GM12878 (cell line): Measurements from ENCODE around the gene TMPRSS9. TPM values are rescaled to one million over a fixed set of nuclear protein-coding genes. Genes with fewer than 3 reads are reported as not detected.

Experiments
- ATAC-seq: fragments of 200-7000 bp; cut with Tn5 transposase; 3 replicates; pipeline ENCODE4 v1.9.1; 2020; ENCODE audit warnings: mild to moderate bottlenecking, moderate library complexity
- BruUV-seq: library from RNA; stranded (reverse); fragments of 400-500 nt; replicated peaks from 2 replicates; lab custom pipeline; 2021; lab: Mats Ljungman, UMichigan
- CTCF ChIA-PET: fragments of 300-600 bp; sonication (Branson Sonifier 250); formaldehyde crosslinking; extraction: SDS; loops from one replicate; lab custom pipeline; 2021; ENCODE audit warnings: inconsistent platforms; lab: Yijun Ruan, JAX
- POLR2A ChIA-PET: fragments of 350-600 bp; formaldehyde crosslinking; extraction: SDS; loops from one replicate; lab custom pipeline; 2021; ENCODE audit warnings: inconsistent platforms; lab: Charles Lee
- RAD21 ChIA-PET: fragments of 300-600 bp; sonication (Branson Sonifier 250); formaldehyde crosslinking; loops from one replicate; lab custom pipeline; 2023; ENCODE audit warnings: antibody characterized with exemption; ENCODE audit not compliant: unreplicated experiment; lab: Charles Lee
- SMC1A ChIA-PET: fragments of 300-600 bp; sonication (Branson Sonifier 250); formaldehyde crosslinking; loops from one replicate; lab custom pipeline; 2023; ENCODE audit not compliant: unreplicated experiment, uncharacterized antibody; lab: Charles Lee
- DNase-seq: peaks from one replicate; pipeline ENCODE4 v3.0.0-alpha.2; 2011; ENCODE audit warnings: low read depth, low spot score
- FAIRE-seq: peaks from 3 replicates; lab custom pipeline; 2011; peaks lifted over from hg19 to GRCh38; lab: Jason Lieb, UNC
- H2AFZ ChIP-seq: 2 replicates; pipeline ENCODE4 v1.6.0; 2011; ENCODE audit warnings: low read depth, low read length, control low read depth; ENCODE audit not compliant: control insufficient read depth
- H3K27ac ChIP-seq: 2 replicates; pipeline ENCODE4 v1.5.1; 2011; ENCODE audit warnings: control low read depth; ENCODE audit not compliant: control insufficient read depth, insufficient read depth
- H3K27me3 ChIP-seq, 2 experiments: replicated peaks in 1 of 2; 2 replicates each; pipeline versions ENCODE4 v1.6.0 to v1.6.1; 2011; ENCODE audit warnings: low read length in 1 of 2; ENCODE audit not compliant: control insufficient read depth in 2 of 2, insufficient read depth in 2 of 2
- H3K36me3 ChIP-seq, 2 experiments: 2 replicates each; pipeline ENCODE4 v1.5.1; 2011; ENCODE audit warnings: low read length in 1 of 2; ENCODE audit not compliant: control insufficient read depth in 2 of 2, insufficient read depth in 2 of 2
- H3K4me1 ChIP-seq: 2 replicates; pipeline ENCODE4 v1.6.1; 2011; ENCODE audit warnings: mild to moderate bottlenecking, low read length, moderate library complexity, mixed read lengths; ENCODE audit not compliant: control insufficient read depth, insufficient read depth
- H3K4me2 ChIP-seq: 2 replicates; pipeline ENCODE4 v1.6.0; 2011; ENCODE audit warnings: control low read depth; ENCODE audit not compliant: control insufficient read depth, insufficient read depth
- H3K4me3 ChIP-seq: fragments of 200-600 bp; sonication (generic); 2 replicates; pipeline ENCODE4 v1.5.1; 2016
- H3K79me2 ChIP-seq: 2 replicates; pipeline ENCODE4 v1.6.0; 2011; ENCODE audit warnings: low read length; ENCODE audit not compliant: control insufficient read depth, insufficient read depth
- H3K9ac ChIP-seq: 2 replicates; pipeline ENCODE4 v1.8.0; 2011; ENCODE audit warnings: low read length, control low read depth, mixed read lengths; ENCODE audit not compliant: control insufficient read depth, insufficient read depth
- H3K9me3 ChIP-seq: replicated peaks from 3 replicates; pipeline ENCODE4 v1.5.1; 2011; ENCODE audit warnings: mild to moderate bottlenecking, low read length; ENCODE audit not compliant: control insufficient read depth, insufficient read depth
- H4K20me1 ChIP-seq: 2 replicates; pipeline ENCODE4 v1.6.0; 2011; ENCODE audit not compliant: control insufficient read depth, insufficient read depth
- BCL3 ChIP-seq: IDR thresholded peaks from 2 replicates; pipeline ENCODE4 v1.6.1; 2011; ENCODE audit warnings: borderline replicate concordance, low read depth, mild to moderate bottlenecking, moderate library complexity, low read length; ENCODE audit not compliant: insufficient read depth, poor library complexity, severe bottlenecking
- BMI1 ChIP-seq: fragments of 450-650 bp; IDR thresholded peaks from 2 replicates; pipeline ENCODE4 v1.6.1; 2016; ENCODE audit warnings: mild to moderate bottlenecking, moderate library complexity, borderline replicate concordance
- CHD2 ChIP-seq: IDR thresholded peaks from 2 replicates; pipeline ENCODE4 v1.6.1; 2011; ENCODE audit warnings: low read depth, low read length, improper control_type of control experiment, borderline replicate concordance
- EED ChIP-seq: sonication (generic); IDR thresholded peaks from 2 replicates; pipeline ENCODE4 v1.6.1; 2016; ENCODE audit warnings: antibody characterized with exemption, low read depth
- MEF2B ChIP-seq: fragments of 450-650 bp; IDR thresholded peaks from 2 replicates; pipeline ENCODE4 v1.6.1; 2018; ENCODE audit warnings: mild to moderate bottlenecking, moderate library complexity; ENCODE audit not compliant: partially characterized antibody, poor library complexity, severe bottlenecking
- POLR2A ChIP-seq: IDR thresholded peaks from 2 replicates; pipeline ENCODE4 v1.6.1; 2011; ENCODE audit warnings: low read depth, mild to moderate bottlenecking, low read length
- RAD21 ChIP-seq: IDR thresholded peaks from 2 replicates; pipeline ENCODE4 v1.6.1; 2011; ENCODE audit warnings: mild to moderate bottlenecking, low read depth, low read length, moderate library complexity; ENCODE audit not compliant: insufficient read depth
- SMC3 ChIP-seq: IDR thresholded peaks from 2 replicates; pipeline ENCODE4 v1.6.1; 2011; ENCODE audit warnings: low read length, improper control_type of control experiment, borderline replicate concordance
- SUPT20H ChIP-seq: IDR thresholded peaks from 2 replicates; pipeline ENCODE4 v1.6.1; 2011; ENCODE audit warnings: low read depth, mild to moderate bottlenecking, low read length, moderate library complexity, borderline replicate concordance; ENCODE audit not compliant: control insufficient read depth
- ZNF24 ChIP-seq: fragments of 450-650 bp; IDR thresholded peaks from 2 replicates; pipeline ENCODE4 v1.6.1; 2017; ENCODE audit warnings: antibody characterized with exemption, mild to moderate bottlenecking
- ZNF384 ChIP-seq: IDR thresholded peaks from 2 replicates; pipeline ENCODE4 v1.6.1; 2012; ENCODE audit warnings: low read depth, mild to moderate bottlenecking, low read length, improper control_type of control experiment, borderline replicate concordance
- ZZZ3 ChIP-seq: IDR thresholded peaks from 2 replicates; pipeline ENCODE4 v1.6.1; 2011; ENCODE audit warnings: low read depth; ENCODE audit not compliant: control insufficient read depth, insufficient read length
- WGBS: methylation state at CpG from one replicate; pipeline ENCODE4 v1.1.6; 2016; ENCODE audit warnings: low lambda C conversion rate; ENCODE audit not compliant: insufficient replicate concordance, insufficient coverage; ENCODE audit errors: missing lambda C conversion rate; 5-methylcytosine and 5-hydroxymethylcytosine counted together
- in situ Hi-C: fragments of 300-500 bp; cut with MboI; formaldehyde crosslinking; loops from 9 replicates; pipeline ENCODE4 v1.14.3; 2018; ENCODE audit warnings: mixed read lengths
- intact Hi-C: fragments of 100-400 bp; cut with micrococcal nuclease; formaldehyde crosslinking; loops from one replicate; pipeline ENCODE4 v1.14.2; 2022; ENCODE audit not compliant: unreplicated experiment
- polyA plus RNA-seq, 11 experiments: library from polyadenylated mRNA; depleted of rRNA in 4 of 11; unstranded in 6 of 11; stranded (reverse) in 5 of 11; fragments of >200 nt; fragmentation: Nextera tagmentation in 4 of 11; fragmentation: Illumina TruSeq in 1 of 11; extraction: Ambion mirVana in 4 of 11; extraction: Trizol in 1 of 11; gene quantifications; 1 replicate in 1 of 11; 2 replicates in 10 of 11; pipeline versions ENCODE4 v1.2.1 to v1.2.3, GENCODE V29; 2011 to 2016; ENCODE audit warnings: inconsistent platforms in 2 of 11, missing spikeins in 2 of 11, low read depth in 1 of 11
- total RNA-seq, 4 experiments: library from RNA; depleted of rRNA in 3 of 4; stranded (reverse); fragments of >200 nt in 3 of 4; fragmentation: Illumina TruSeq in 1 of 4; extraction: Trizol in 1 of 4; gene quantifications; 2 replicates each; pipeline versions ENCODE4 v1.2.1 to v1.2.3, GENCODE V29; 2013 to 2021
- TF ChIP-seq, protein P1 (sequence below): fragments of 450-650 bp; IDR thresholded peaks from 2 replicates; pipeline ENCODE4 v1.6.1; 2017; ENCODE audit warnings: low read depth, mild to moderate bottlenecking, moderate library complexity

The TMPRSS9 gene
- total and polyA plus RNA-seq, 10 of the 15 experiments (the other 5 are each of a cell fraction or from before 2014, with no cell fraction given), result 0.24 TPM; not detected in 9

DNA sequence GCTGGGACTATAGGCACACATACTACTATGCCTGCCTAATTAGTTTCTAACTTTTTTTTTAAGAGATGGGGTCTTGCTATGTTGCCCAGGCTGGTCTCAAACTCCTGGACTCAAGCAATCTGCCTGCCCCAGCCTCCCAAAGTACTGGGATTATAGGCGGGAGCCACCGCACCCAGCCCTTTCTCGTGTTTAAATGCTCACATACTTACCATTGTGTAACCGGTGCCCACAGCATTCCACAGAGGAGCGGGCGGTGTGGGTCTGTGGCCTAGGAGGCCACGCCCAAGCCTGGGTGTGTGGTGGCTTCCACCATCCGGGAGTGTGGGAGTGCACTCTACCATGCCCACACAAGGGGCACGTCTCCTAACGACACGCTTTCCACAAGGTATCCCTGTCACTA lies 89.0 kb downstream of the TMPRSS9 start:
- in situ Hi-C loops, result no loop called here
- ChIA-PET POLR2A (interaction anchor here (1.0 kb wide), 1 partner anchor 10 kb away, joined by 6 read pairs; no protein-coding TSS in a partner anchor), SMC1A (no interaction called here), RAD21 (no interaction called here), CTCF (no interaction called here)
- FAIRE-seq, result no peak
- TF ChIP-seq ZZZ3 (no peak), MEF2B (no peak), SUPT20H (no peak), ZNF24 (no peak), ZNF384 (no peak), BMI1 (no peak), POLR2A (no peak), BCL3 (no peak), CHD2 (no peak), EED (no peak), RAD21 (no peak), SMC3 (no peak)
- TF ChIP-seq, protein P1, sequence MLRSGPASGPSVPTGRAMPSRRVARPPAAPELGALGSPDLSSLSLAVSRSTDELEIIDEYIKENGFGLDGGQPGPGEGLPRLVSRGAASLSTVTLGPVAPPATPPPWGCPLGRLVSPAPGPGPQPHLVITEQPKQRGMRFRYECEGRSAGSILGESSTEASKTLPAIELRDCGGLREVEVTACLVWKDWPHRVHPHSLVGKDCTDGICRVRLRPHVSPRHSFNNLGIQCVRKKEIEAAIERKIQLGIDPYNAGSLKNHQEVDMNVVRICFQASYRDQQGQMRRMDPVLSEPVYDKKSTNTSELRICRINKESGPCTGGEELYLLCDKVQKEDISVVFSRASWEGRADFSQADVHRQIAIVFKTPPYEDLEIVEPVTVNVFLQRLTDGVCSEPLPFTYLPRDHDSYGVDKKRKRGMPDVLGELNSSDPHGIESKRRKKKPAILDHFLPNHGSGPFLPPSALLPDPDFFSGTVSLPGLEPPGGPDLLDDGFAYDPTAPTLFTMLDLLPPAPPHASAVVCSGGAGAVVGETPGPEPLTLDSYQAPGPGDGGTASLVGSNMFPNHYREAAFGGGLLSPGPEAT, result no peak
- Histone ChIP-seq H3K27me3 (no peaks in the 10 kb centered on the region), H3K36me3 (peaks cover 12 to 28% of the 10 kb centered on the region in 2 experiments; a peak in 3 of 4 replicates), H3K4me2 (no peak overlapping the region), H3K9ac (no peak overlapping the region), H3K4me1 (peaks cover 18% of the 10 kb centered on the region), H4K20me1 (peaks cover 9% of the 10 kb centered on the region; the same call in 1 of the 2 replicates), H3K9me3 (no peaks in the 10 kb centered on the region), H3K79me2 (peaks cover 68% of the 10 kb centered on the region), H2AFZ (no peak overlapping the region), H3K27ac (no peak overlapping the region), H3K4me3 (no peak overlapping the region)
- no peak for ATAC-seq
- intact Hi-C loops, result no loop called here
- DNase-seq, result no peak
- BruUV-seq, result no TSS peak
- 99% methylated on average over 11 of the region's 11 CpGs for WGBS
